Measurements from ENCODE around the gene PHKA2.

DNA sequence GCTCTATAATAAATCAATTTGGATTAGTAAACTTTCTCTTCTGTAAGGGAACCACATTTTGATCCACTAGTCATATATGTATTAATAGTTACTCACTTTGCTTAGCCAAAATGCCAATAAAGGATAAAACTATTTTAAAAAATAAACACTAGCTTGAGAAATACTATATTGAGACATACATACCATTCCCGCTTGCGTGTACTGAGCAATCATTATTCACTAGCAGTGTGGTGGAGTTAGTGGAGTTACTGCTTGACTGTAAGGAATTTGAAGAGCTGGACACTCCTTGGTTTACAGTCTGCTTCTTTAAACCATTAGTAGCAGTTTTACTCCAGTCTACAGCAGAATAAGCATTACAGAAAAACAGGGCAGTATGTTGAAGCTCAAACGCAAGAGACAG lies 10.8 kb upstream of the PHKA2 start:
- TF ChIP-seq, protein P1, sequence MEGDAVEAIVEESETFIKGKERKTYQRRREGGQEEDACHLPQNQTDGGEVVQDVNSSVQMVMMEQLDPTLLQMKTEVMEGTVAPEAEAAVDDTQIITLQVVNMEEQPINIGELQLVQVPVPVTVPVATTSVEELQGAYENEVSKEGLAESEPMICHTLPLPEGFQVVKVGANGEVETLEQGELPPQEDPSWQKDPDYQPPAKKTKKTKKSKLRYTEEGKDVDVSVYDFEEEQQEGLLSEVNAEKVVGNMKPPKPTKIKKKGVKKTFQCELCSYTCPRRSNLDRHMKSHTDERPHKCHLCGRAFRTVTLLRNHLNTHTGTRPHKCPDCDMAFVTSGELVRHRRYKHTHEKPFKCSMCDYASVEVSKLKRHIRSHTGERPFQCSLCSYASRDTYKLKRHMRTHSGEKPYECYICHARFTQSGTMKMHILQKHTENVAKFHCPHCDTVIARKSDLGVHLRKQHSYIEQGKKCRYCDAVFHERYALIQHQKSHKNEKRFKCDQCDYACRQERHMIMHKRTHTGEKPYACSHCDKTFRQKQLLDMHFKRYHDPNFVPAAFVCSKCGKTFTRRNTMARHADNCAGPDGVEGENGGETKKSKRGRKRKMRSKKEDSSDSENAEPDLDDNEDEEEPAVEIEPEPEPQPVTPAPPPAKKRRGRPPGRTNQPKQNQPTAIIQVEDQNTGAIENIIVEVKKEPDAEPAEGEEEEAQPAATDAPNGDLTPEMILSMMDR (IDR thresholded peaks at IDR 0.05 in 8 of 11, conservative IDR thresholded peaks at IDR 0.05 in 3 of 11), result no peak
- no peak for TF ChIP-seq POLR2AphosphoS5 (IDR thresholded peaks at IDR 0.05)
